Stomach smooth muscle (tissue), 2 donors: ENCODE results near the gene RBM12.

Source experiments
- H3K27ac ChIP-seq: one replicate; pipeline ENCODE4 v1.7.0; 2013; ENCODE audit warnings: mild to moderate bottlenecking, low read length, inconsistent platforms
- H3K27me3 ChIP-seq, 2 donors: one replicate each; pipeline ENCODE4 v1.7.0; 2013; ENCODE audit warnings: low read length in 2 of 2; ENCODE audit not compliant: insufficient read depth in 2 of 2, control insufficient read depth in 1 of 2
- H3K36me3 ChIP-seq, 2 donors: one replicate each; pipeline ENCODE4 v1.7.0; 2013; ENCODE audit warnings: low read length in 2 of 2; ENCODE audit not compliant: control insufficient read depth in 2 of 2, insufficient read depth in 2 of 2
- H3K4me1 ChIP-seq: one replicate; pipeline ENCODE4 v1.7.0; 2013; ENCODE audit warnings: low read length; ENCODE audit not compliant: control insufficient read depth, insufficient read depth
- H3K4me3 ChIP-seq, 2 donors: one replicate each; pipeline ENCODE4 v1.7.0; 2013; ENCODE audit warnings: low read length in 2 of 2
- H3K9ac ChIP-seq, 2 donors: one replicate each; pipeline ENCODE4 v1.7.0; 2013; ENCODE audit warnings: low read length in 2 of 2, mild to moderate bottlenecking in 1 of 2
- H3K9me3 ChIP-seq, 2 donors: one replicate each; pipeline ENCODE4 v1.7.0; 2013; ENCODE audit warnings: low read length in 2 of 2; ENCODE audit not compliant: control insufficient read depth in 2 of 2
- donor health status: healthy.
- donor health status: Pancreatic carcinoma.

Gene RBM12

GRCh38 chr20:35653430-35653734, 11.3 kb downstream of the RBM12 start:
- no peaks in the 10 kb centered on the region for H3K9me3 ChIP-seq
- H3K27ac ChIP-seq, result no peak overlapping the region
- H3K27me3 ChIP-seq, result no peaks in the 10 kb centered on the region
- peaks cover 10% of the 10 kb centered on the region for H3K4me1 ChIP-seq
- peaks cover 19 to 20% of the 10 kb centered on the region in 2 donors for H3K36me3 ChIP-seq
- no peak overlapping the region for H3K9ac ChIP-seq
- H3K4me3 ChIP-seq, result no peak overlapping the region

GRCh38 chr20:35652641-35653429, 11.9 kb downstream of the RBM12 start:
- no peak overlapping the region for H3K27ac ChIP-seq
- H3K9ac ChIP-seq, result no peak overlapping the region
- H3K27me3 ChIP-seq, result no peaks in the 10 kb centered on the region
- H3K9me3 ChIP-seq, result no peaks in the 10 kb centered on the region
- H3K4me3 ChIP-seq, result no peak overlapping the region
- peaks cover 19 to 20% of the 10 kb centered on the region in 2 donors for H3K36me3 ChIP-seq
- peaks cover 10% of the 10 kb centered on the region for H3K4me1 ChIP-seq

- Histone ChIP-seq H3K27me3 (no peaks in the 10 kb centered on the region), H3K27ac (no peak overlapping the region), H3K4me3 (no peak overlapping the region), H3K36me3 (peaks cover 19 to 20% of the 10 kb centered on the region in 2 donors), H3K4me1 (peaks cover 10% of the 10 kb centered on the region), H3K9me3 (no peaks in the 10 kb centered on the region), H3K9ac (no peak overlapping the region)
Measured at GRCh38 chr20:35651958-35652357, 12.7 kb downstream of the RBM12 start.

- no peak overlapping the region for H3K4me3 ChIP-seq
- no peaks in the 10 kb centered on the region for H3K9me3 ChIP-seq
- no peak overlapping the region for H3K27ac ChIP-seq
- peaks cover 10% of the 10 kb centered on the region for H3K4me1 ChIP-seq
- no peaks in the 10 kb centered on the region for H3K27me3 ChIP-seq
- H3K9ac ChIP-seq, result no peak overlapping the region
- H3K36me3 ChIP-seq, result peaks cover 19 to 20% of the 10 kb centered on the region in 2 donors
Measured at GRCh38 chr20:35650632-35651031, 14.1 kb downstream of the RBM12 start.

GRCh38 chr20:35648836-35649235, 15.9 kb downstream of the RBM12 start:
- H3K27me3 ChIP-seq, result no peaks in the 10 kb centered on the region
- H3K4me1 ChIP-seq, result peaks cover 10% of the 10 kb centered on the region
- peaks cover 4 to 5% of the 10 kb centered on the region in 2 donors for H3K36me3 ChIP-seq
- H3K9ac ChIP-seq, result no peak overlapping the region
- H3K27ac ChIP-seq, result no peak overlapping the region
- H3K9me3 ChIP-seq, result no peaks in the 10 kb centered on the region
- no peak overlapping the region for H3K4me3 ChIP-seq

- no peak overlapping the region for H3K27ac ChIP-seq
- H3K9ac ChIP-seq, result no peak overlapping the region
- H3K4me1 ChIP-seq, result peaks cover 7% of the 10 kb centered on the region
- no peaks in the 10 kb centered on the region for H3K9me3 ChIP-seq
- H3K4me3 ChIP-seq, result no peak overlapping the region
- H3K36me3 ChIP-seq, result no peaks in the 10 kb centered on the region
- no peaks in the 10 kb centered on the region for H3K27me3 ChIP-seq
Measured at GRCh38 chr20:35644806-35645205, 19.9 kb downstream of the RBM12 start.

GRCh38 chr20:35643045-35643444, 21.7 kb downstream of the RBM12 start:
- no peak overlapping the region for H3K4me3 ChIP-seq

GRCh38 chr20:35641743-35642142, 23.0 kb downstream of the RBM12 start:
- no peak overlapping the region for H3K4me3 ChIP-seq
- peaks cover 3% of the 10 kb centered on the region for H3K4me1 ChIP-seq
- H3K27me3 ChIP-seq, result no peaks in the 10 kb centered on the region
- no peak overlapping the region for H3K27ac ChIP-seq
- no peak overlapping the region for H3K9ac ChIP-seq
- H3K9me3 ChIP-seq, result no peaks in the 10 kb centered on the region
- no peaks in the 10 kb centered on the region for H3K36me3 ChIP-seq

More at GRCh38 chr20:35643045-35643444, 21.7 kb downstream of the RBM12 start:
- Histone ChIP-seq H3K9me3 (no peaks in the 10 kb centered on the region), H3K27me3 (no peaks in the 10 kb centered on the region), H3K36me3 (no peaks in the 10 kb centered on the region), H3K4me1 (peaks cover 3% of the 10 kb centered on the region), H3K9ac (no peak overlapping the region), H3K27ac (no peak overlapping the region)

- peaks cover 8% of the 10 kb centered on the region for H3K4me1 ChIP-seq
- H3K27ac ChIP-seq, result no peak overlapping the region
- H3K9ac ChIP-seq, result no peak overlapping the region
- H3K9me3 ChIP-seq, result no peaks in the 10 kb centered on the region
- no peaks in the 10 kb centered on the region for H3K27me3 ChIP-seq
- no peaks in the 10 kb centered on the region for H3K36me3 ChIP-seq
- no peak overlapping the region for H3K4me3 ChIP-seq
Measured at GRCh38 chr20:35640724-35641123, 24.0 kb downstream of the RBM12 start.

- H3K4me3 ChIP-seq, result no peak overlapping the region
- no peak overlapping the region for H3K27ac ChIP-seq
- H3K9me3 ChIP-seq, result no peaks in the 10 kb centered on the region
- H3K36me3 ChIP-seq, result no peaks in the 10 kb centered on the region
- H3K4me1 ChIP-seq, result peaks cover 10% of the 10 kb centered on the region
- no peaks in the 10 kb centered on the region for H3K27me3 ChIP-seq
- H3K9ac ChIP-seq, result no peak overlapping the region
Measured at GRCh38 chr20:35638751-35639150, 25.9 kb downstream of the RBM12 start.

GRCh38 chr20:35637276-35637675, 27.4 kb downstream of the RBM12 start:
- Histone ChIP-seq H3K36me3 (peaks cover 0 to 5% of the 10 kb centered on the region in 2 donors), H3K9ac (no peak overlapping the region), H3K4me1 (peaks cover 10% of the 10 kb centered on the region), H3K9me3 (no peaks in the 10 kb centered on the region), H3K27ac (no peak overlapping the region), H3K27me3 (no peaks in the 10 kb centered on the region), H3K4me3 (no peak overlapping the region)
